NB4 (cell line): ENCODE data around the gene B3GALT5.

ENCODE experiments used
- DNase-seq: peaks from one replicate; pipeline ENCODE4 v3.0.0; 2010; ENCODE audit warnings: low read depth
- H3K4me3 ChIP-seq: one replicate; pipeline ENCODE4 v1.5.1; 2011; ENCODE audit warnings: mild to moderate bottlenecking, low read depth, low read length, moderate library complexity
- MYC ChIP-seq: IDR thresholded peaks from 2 replicates; pipeline ENCODE4 v1.6.1; 2011; ENCODE audit warnings: low read depth, low read length
- POLR2A ChIP-seq: IDR thresholded peaks from 2 replicates; pipeline ENCODE4 v1.6.1; 2011; ENCODE audit warnings: mild to moderate bottlenecking; ENCODE audit not compliant: insufficient read length; ENCODE audit errors: extremely low read depth
- TF ChIP-seq, protein P1 (sequence below): IDR thresholded peaks from 2 replicates; pipeline ENCODE4 v1.6.1; 2011; ENCODE audit warnings: low read depth, low read length
- TF ChIP-seq, protein P2 (sequence below): IDR thresholded peaks from one replicate; pipeline ENCODE4 v1.5.1; 2012; ENCODE audit warnings: low read depth, low read length

Gene B3GALT5, protein sequence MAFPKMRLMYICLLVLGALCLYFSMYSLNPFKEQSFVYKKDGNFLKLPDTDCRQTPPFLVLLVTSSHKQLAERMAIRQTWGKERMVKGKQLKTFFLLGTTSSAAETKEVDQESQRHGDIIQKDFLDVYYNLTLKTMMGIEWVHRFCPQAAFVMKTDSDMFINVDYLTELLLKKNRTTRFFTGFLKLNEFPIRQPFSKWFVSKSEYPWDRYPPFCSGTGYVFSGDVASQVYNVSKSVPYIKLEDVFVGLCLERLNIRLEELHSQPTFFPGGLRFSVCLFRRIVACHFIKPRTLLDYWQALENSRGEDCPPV

DNA sequence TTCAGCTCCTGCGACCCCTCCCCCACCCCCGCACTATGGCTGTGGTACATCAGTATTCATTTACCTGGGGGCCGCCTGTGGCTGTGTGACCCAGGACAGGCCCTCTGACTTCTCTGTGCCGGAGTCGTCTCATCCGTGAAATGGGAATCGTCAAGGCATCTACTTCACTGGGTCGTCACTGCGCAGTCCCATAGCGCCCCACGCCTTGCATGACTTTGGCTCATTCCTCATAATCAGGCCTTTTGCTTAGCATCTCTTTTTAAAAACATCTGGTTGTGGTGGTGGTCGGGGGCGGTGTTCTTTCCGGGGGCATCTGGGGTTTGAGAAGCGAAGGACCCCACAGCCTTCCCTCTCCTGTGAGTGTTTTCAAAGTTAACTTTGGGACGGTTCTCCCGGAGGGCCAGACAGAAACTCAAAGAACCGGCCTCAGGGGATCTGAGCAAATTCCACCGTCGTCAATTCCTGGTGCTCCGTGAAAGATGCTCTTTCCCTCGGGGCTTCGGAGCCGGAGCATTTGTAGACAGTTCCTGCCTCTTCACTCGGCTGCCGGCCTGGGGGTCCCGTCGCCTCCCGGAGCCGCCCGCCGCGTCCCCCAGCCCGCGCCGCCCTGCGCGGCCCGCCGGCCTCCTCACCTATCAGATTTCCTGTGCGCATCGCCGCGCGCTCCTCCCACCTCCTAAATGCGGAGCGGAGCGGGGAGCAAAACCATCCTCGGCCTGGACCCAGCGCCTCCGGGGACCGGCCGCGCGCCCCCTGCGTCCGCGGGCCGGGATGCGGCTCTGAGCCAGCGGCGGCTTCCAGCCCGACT, at the start of gene B3GALT5:
TSS of gene B3GALT5 (plus strand) at position 708 of the 808 bp plus-strand sequence. CDS start 47,620 bp downstream, outside the sequence.
- TF ChIP-seq, protein P1, sequence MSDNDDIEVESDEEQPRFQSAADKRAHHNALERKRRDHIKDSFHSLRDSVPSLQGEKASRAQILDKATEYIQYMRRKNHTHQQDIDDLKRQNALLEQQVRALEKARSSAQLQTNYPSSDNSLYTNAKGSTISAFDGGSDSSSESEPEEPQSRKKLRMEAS: no peak
- TF ChIP-seq MYC: no peak
- TF ChIP-seq POLR2A: no peak
- TF ChIP-seq, protein P2, sequence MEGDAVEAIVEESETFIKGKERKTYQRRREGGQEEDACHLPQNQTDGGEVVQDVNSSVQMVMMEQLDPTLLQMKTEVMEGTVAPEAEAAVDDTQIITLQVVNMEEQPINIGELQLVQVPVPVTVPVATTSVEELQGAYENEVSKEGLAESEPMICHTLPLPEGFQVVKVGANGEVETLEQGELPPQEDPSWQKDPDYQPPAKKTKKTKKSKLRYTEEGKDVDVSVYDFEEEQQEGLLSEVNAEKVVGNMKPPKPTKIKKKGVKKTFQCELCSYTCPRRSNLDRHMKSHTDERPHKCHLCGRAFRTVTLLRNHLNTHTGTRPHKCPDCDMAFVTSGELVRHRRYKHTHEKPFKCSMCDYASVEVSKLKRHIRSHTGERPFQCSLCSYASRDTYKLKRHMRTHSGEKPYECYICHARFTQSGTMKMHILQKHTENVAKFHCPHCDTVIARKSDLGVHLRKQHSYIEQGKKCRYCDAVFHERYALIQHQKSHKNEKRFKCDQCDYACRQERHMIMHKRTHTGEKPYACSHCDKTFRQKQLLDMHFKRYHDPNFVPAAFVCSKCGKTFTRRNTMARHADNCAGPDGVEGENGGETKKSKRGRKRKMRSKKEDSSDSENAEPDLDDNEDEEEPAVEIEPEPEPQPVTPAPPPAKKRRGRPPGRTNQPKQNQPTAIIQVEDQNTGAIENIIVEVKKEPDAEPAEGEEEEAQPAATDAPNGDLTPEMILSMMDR: no peak
- H3K4me3 ChIP-seq: no peak within 1 kb of the TSS
- no peak for DNase-seq

DNA sequence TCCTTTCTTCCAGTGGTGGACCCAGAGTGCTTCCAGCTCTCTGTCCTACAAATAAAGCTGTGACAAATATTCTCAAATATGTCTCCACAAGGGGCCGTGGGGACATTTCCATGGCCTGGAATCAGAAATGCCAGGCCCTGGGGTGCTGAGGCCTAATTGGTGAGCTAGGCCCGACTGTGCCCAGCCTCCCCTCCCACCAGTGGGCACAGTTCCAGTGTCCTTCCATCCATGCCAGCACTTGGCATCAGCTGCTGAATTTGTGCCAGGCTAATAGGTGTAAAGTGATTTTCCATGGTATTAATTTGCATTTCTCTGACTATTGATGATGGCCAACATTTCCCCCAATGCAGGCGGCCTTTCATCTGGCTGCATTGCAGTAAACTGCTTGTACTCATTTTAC, 48.5 kb upstream of the B3GALT5 start:
- DNase-seq: no peak
- no peak overlapping the region for H3K4me3 ChIP-seq
- TF ChIP-seq POLR2A: no peak

DNA sequence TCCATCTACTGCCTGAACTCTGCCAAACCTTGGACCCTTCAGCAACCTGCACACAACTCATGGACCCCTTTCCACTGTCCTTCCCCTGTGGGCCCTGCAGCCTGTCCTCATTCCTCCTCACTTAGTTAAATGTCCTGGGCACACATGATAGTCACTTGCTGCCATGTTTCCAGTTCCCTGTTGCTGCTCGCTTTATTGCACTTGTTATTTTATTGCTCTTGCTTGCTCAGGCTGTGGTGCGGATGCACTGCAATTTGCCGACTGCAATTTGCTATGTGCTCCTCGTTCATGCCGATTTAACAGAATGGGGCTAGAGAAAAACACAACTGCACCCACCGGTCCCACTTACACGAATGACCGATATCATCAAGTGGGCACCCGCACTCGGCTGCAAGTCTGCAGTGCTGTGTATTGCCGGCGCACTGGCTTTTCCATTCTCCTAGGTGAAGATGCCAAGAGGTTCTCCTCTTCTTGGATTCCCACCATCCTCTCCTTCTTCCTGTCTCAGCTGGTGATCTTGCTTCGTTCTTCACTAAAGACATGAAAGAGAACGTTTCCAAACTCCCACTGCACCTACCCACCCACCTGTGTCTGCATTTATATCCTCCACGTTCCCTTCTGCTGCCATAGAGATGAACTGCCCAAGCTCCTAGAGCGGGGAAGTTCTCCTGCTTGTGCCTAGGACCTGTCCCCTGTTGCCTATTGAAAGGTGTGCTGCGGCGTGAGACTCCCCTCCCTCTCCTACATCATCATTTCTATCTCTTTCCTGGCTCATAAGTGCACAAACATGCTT, 45.4 kb upstream of the B3GALT5 start:
- TF ChIP-seq, protein P1: no peak
- TF ChIP-seq POLR2A (no peak), MYC (no peak)
- TF ChIP-seq, protein P2: no peak
- H3K4me3 ChIP-seq: no peak overlapping the region
- DNase-seq: no peak

DNA sequence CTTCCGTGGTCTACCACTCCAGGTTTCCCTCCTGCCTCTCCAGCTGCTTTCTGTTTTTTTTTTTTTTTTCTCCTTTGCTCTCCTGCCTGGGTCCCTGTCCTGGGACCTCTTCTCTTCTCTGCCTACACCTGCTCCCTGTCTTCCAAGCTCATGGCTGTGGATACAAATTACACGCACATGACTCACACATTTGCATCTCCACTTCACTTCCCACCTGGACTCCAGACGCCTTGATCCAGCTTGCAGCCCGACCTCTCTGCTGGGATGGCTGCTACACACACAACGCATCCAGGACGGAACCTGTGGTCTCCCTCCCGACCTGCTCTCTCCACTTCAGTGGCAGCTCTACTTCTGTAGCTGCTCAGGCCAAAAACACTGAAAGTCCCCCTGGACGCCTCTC, 44.4 kb upstream of the B3GALT5 start:
- no peak for DNase-seq
- TF ChIP-seq, protein P1: no peak
- TF ChIP-seq, protein P2: no peak
- TF ChIP-seq MYC: no peak
- TF ChIP-seq POLR2A: no peak
- no peak overlapping the region for H3K4me3 ChIP-seq

DNA sequence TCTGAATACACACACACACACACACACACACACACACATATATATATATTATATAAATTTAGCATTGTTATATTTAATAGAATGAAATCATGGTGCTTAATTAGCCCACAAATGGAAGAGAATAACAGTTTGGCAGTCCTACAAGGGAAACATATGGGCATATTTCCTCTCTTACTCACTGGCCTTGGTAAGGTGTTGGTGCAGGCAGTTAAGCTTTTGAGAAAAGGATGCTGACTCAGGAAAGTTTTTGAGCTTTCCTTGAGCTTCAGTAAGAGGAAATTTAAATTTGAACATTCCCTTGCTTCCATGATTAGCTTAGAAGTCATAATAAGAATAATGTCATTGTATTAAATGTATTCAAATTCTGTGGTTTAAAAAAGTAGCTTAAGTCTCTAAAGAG, 37.0 kb upstream of the B3GALT5 start:
- H3K4me3 ChIP-seq: no peak overlapping the region
- no peak for DNase-seq
- TF ChIP-seq POLR2A (no peak), MYC (no peak)
- TF ChIP-seq, protein P2: no peak
- TF ChIP-seq, protein P1: no peak

DNA sequence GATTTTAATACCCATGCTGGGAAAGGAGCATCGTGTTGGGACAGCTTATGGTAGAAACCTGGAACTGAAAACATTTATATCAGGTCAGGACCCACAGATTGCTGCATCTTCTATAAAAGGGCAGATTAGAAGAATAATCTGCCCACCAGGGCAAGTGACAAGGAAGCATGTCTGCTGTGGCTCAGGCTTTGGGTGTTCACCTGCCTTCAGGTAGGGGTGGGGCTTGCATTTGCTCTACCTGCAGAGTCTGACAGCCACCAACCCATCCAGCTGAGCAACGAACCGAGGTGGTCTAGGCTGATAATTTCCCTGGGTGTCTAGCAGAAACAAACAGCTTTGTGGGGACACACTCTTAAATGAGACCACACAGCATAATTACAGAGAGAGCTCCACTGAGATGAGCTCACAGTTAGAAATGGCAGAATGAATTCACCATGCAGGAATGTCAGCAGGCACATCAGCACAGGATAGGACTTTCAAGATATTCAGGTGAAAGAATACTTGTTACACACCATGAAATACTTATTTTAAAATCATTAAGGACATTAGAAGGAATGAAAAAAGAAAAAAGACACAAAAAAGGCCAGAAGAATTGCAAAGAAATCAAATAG, 36.1 kb upstream of the B3GALT5 start:
- no peak overlapping the region for H3K4me3 ChIP-seq
- DNase-seq: no peak
- TF ChIP-seq, protein P2: no peak
- TF ChIP-seq POLR2A (no peak), MYC (no peak)
- TF ChIP-seq, protein P1: no peak
